Right cardiac atrium (tissue), 5 donors: ENCODE data around the gene WSCD1. TPM values are rescaled to one million over a fixed set of nuclear protein-coding genes. Genes with fewer than 3 reads are reported as not detected.

Source experiments
- ATAC-seq, 2 donors: fragments of 200-7000 bp; cut with Tn5 transposase; one replicate each; pipeline versions ENCODE4 v1.8.0 to v1.9.1; 2020; ENCODE audit warnings: moderate library complexity in 2 of 2, mild to moderate bottlenecking in 1 of 2
- DNase-seq, 3 donors: peaks; one replicate each; pipeline ENCODE4 v3.0.0-alpha.2; 2020
- H3K27ac ChIP-seq: one replicate; pipeline ENCODE4 v1.5.1; 2013; ENCODE audit warnings: mild to moderate bottlenecking, low read length, control low read depth, moderate library complexity
- H3K27me3 ChIP-seq: one replicate; pipeline ENCODE4 v1.6.1; 2013; ENCODE audit not compliant: control insufficient read depth, insufficient read depth
- H3K4me1 ChIP-seq: one replicate; pipeline ENCODE4 v1.6.1; 2013; ENCODE audit warnings: low read length; ENCODE audit not compliant: control insufficient read depth, insufficient read depth
- H3K4me3 ChIP-seq: one replicate; pipeline ENCODE4 v1.5.1; 2013; ENCODE audit warnings: low read length, control low read depth
- H3K9me3 ChIP-seq: one replicate; pipeline ENCODE4 v1.6.1; 2013; ENCODE audit warnings: low read length; ENCODE audit not compliant: control insufficient read depth
- WGBS: extraction: QIAGEN DNeasy Blood & Tissue Kit; methylation state at CpG from one replicate; pipeline ENCODE4 v1.1.7; 2013; 5-methylcytosine and 5-hydroxymethylcytosine counted together
- intact Hi-C, 4 donors: fragments of 100-400 bp; cut with DNase I; formaldehyde crosslinking; loops; one replicate each; pipeline versions ENCODE4 v1.11.0 to v1.14.0; 2022 to 2023
- polyA plus RNA-seq: library from polyadenylated mRNA; stranded (reverse); fragments of 200-250 nt; gene quantifications from one replicate; pipeline ENCODE4 v1.2.3, GENCODE V29; 2013
- total RNA-seq, 4 donors: library from RNA; stranded (reverse); fragmentation: NEBNext Ultra II Directional; extraction: Animal tissue kit (Norgen Biotek cat#: 25700); gene quantifications; one replicate each; pipeline ENCODE4 v1.2.1, GENCODE V29; 2021
- donor health status: healthy with polysubstance abuse.
- donor health status: DM: no; HTN: yes; CAD: no.
- donor health status: DM: no; HTN: no; CAD: no.
- donor health status: DM: no; HTN: yes; CAD: no; lungs with severe emphysema.
- donor health status: DM: yes; HTN: yes; CAD: no.

WSCD1 gene
- total and polyA plus RNA-seq, 5 donors, result 2.6 to 9.2 (median 6.4) TPM

- no peak for ATAC-seq
- intact Hi-C loops, result no loop called here
- H3K27ac ChIP-seq, result no peak overlapping the region
- H3K4me3 ChIP-seq, result no peak overlapping the region
- H3K4me1 ChIP-seq, result no peaks in the 10 kb centered on the region
- no peaks in the 10 kb centered on the region for H3K9me3 ChIP-seq
- no peak for DNase-seq
- H3K27me3 ChIP-seq, result no peaks in the 10 kb centered on the region
- 76% methylated on average over 2 of the region's 2 CpGs for WGBS
Measured at GRCh38 chr17:6173653-6174052, 103.5 kb downstream of the WSCD1 start.
